GM21576 (cell line): Measurements from ENCODE around the gene ZSCAN5B.
"Not testable (repeated sequence)": the region's sequence is repeated elsewhere in the genome, so short reads cannot be mapped to it uniquely, and the experiment has no call there.

Experiments
- ATAC-seq: cut with Tn5 transposase; IDR thresholded peaks from one replicate; pipeline ENCODE4 v1.9.1; 2021; ENCODE audit warnings: mild to moderate bottlenecking, moderate library complexity; ENCODE audit not compliant: unreplicated experiment

The ZSCAN5B gene

DNA sequence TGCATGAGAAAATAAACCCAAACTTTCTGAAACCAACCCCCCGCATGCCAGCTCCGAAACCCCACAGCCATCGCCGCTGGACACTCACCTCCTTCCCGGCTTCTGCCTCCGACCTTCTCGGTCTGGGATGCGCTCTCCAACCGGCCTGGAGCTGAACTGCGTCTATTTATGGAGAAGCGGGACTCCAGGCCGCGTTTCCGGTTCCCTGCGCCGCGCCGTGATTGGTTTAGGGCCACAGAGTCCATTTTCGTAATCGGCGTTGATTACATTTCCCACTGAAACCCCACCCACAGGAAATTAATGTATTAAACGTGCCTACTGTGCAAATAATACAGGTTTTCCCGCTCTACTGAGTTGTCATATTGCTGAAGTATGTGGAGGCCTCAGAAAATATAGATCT, at the start of gene ZSCAN5B:
TSS of gene ZSCAN5B (minus strand) at position 138 of the 400 bp plus-strand sequence. CDS start 4,731 bp downstream, outside the sequence.
- not testable (repeated sequence) for ATAC-seq

DNA sequence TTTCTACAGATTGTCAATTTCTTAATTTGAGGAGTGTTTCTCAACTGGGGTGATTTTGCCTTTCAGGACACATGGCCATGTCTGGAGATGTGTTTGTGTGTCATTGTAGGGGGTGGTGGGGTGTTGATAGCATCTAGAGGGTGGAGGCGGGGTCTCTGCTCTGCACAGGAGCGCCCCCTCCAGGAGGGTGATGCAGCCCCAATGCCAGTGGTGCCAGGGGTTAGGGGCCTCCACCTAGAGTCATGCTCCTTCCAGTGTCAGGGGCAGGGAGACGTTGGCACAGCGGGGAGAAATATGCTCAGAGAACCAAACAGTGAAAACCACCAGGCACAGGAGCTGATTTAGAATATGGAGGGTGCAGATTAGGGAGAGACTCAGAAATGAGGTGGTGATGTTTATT, 48.2 kb upstream of the ZSCAN5B start:
- not testable (repeated sequence) for ATAC-seq

GRCh38 chr19:56245121-56245740, 47.6 kb upstream of the ZSCAN5B start:
- no peak for ATAC-seq

- ATAC-seq = no peak
Measured at GRCh38 chr19:56223481-56223880, 25.9 kb upstream of the ZSCAN5B start.

GRCh38 chr19:56222901-56223300, 25.3 kb upstream of the ZSCAN5B start:
- no peak for ATAC-seq

GRCh38 chr19:56221851-56222250, 24.3 kb upstream of the ZSCAN5B start:
- no peak for ATAC-seq

DNA sequence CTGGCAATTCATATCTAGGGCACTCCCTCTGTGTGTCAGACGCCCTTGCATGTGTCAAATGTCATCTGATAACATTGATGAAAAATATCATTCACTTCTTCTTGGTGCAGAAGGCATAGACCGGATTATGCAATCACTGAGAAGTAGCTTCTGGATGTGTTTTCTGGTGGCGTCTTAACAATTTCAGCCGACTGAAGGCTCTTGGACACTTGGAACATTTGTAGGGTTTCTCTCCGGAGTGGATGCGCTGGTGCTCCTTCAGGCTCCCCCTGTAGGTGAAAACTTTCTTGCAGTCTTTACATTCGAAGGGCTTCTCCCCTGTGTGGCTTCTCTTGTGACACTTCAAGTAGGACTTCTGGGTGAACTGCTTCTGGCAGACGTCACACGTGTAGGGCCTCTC, 23.9 kb upstream of the ZSCAN5B start:
- not testable (repeated sequence) for ATAC-seq

DNA sequence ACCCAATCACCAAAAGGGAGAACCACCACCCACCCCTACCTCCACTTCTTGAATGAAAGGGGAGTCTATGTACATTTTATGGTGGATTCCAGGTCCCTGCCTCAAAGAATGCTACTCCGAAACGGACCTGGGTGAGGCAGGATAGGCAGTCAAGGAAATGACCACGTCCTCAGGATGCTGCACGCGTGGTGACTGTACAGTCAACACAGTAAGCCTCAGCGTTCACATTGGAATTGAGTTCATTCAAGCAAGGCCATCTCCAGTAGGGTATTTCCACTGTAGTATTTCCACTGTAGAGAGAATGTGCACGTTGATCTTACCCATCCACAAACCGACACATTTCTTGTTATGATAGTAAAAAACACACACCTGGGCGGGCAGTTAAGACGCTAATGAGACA, 21.4 kb upstream of the ZSCAN5B start:
- no peak for ATAC-seq

- no peak for ATAC-seq
Measured at GRCh38 chr19:56217039-56217949, 19.7 kb upstream of the ZSCAN5B start.

DNA sequence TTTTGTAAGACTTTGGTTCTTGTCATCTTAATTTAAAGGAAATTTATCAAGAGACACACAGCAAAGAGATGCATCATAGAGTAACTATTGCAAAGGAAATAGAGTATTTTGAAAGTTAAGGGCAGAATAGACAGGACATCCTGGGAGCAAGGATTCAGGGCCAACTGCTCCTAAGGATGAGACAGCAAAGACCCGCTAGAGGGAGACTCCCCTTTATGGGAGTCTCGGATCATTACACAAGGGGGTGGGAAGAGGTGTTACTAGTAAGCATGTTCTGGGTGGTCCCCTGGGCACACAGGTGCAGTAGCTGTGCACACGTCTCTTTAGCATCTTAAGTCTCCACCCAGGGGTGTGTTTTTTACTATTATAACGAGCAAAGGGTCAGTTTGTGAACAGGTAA, 14.1 kb upstream of the ZSCAN5B start:
- ATAC-seq = no peak

DNA sequence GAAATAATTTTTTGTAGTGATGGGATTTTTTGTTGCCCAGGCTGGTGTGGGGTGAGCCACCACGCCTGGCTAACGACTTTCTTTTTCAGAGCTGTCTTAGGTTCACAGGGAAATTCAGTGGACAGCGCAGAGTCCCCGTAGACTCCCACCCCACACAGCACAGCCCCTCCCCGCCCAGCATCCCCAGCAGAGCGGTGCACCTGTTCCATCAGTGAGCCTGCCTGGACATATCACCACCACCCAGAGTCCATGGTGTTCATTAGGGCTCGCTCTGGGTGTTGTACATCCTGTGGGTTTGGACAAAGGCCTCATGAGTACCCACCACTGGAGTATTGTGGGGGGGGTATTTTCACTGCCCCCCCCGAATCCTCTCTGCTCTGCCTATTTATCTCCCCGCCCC, 12.5 kb upstream of the ZSCAN5B start:
- ATAC-seq = not testable (repeated sequence)

- ATAC-seq = no peak
Measured at GRCh38 chr19:56209091-56209490, 11.5 kb upstream of the ZSCAN5B start.

- ATAC-seq = not testable (repeated sequence)
Measured at GRCh38 chr19:56207581-56207980, 10.0 kb upstream of the ZSCAN5B start.

DNA sequence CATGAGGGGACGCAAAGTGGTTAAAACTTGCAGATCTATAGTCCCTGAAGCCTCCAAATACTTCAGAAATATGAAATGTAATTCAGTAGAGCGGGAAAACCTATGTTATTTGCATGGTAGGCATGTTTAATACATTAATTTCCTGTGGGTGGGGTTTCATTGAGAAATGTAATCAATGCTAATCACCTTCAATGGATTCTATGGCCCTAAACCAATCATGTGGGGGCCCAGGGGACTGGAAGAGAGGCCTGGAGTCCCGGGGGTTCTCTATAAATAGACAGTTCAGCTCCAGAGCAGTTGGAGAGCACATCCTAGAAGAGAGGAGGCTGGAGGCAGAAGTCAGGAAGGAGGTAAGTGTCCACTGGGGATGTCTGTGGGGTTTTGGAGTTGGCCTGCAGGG, 4.4 kb upstream of the ZSCAN5B start, which contains the start of gene ZSCAN5C:
TSS of gene ZSCAN5C (plus strand) at position 301 of the 400 bp plus-strand sequence. CDS start 3,641 bp downstream, outside the sequence.
- no peak for ATAC-seq

DNA sequence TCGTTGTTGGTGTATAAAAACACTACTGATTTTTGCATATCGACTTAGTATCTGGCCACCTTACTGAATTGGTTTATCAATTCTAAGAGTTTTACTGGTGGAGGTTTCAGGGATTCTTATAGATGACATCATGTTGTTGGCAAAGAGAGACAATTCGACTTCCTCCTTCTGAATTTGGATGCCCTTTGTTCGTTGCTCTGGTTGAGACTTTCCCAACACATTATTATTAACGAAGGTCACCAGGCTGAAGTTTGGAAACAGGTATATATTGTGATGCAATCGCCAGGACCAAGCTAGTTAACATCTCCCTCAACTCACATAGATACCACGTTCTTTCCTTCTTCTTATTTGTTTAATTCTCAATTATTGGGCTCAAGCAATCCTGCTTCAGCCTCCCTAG, 2.1 kb upstream of the ZSCAN5B start:
- no peak for ATAC-seq

GRCh38 chr19:56193981-56194640, 3.5 kb downstream of the ZSCAN5B start:
- ATAC-seq = no peak

- ATAC-seq = no peak
Measured at GRCh38 chr19:56191711-56192110, 5.9 kb downstream of the ZSCAN5B start.

DNA sequence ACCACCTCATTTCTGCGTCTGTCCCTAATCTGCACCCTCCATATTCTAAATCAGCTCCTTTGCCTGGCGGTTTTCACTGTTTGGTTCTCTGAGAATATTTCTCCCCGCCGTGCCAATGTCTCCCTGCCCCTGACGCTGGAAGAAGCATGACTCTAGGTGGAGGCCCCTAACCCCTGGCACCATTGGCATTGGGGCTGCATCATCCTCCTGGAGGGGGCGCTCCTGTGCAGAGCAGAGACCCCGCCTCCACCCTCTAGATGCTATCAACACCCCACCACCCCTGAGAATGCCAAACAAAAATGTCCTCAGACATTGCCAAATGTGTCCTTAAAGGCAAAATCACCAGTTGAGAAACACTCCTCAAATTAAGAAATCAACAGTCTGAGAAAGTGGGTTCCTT, 6.5 kb downstream of the ZSCAN5B start:
- ATAC-seq = no peak

- ATAC-seq = no peak
Measured at GRCh38 chr19:56189785-56190184, 7.8 kb downstream of the ZSCAN5B start.

DNA sequence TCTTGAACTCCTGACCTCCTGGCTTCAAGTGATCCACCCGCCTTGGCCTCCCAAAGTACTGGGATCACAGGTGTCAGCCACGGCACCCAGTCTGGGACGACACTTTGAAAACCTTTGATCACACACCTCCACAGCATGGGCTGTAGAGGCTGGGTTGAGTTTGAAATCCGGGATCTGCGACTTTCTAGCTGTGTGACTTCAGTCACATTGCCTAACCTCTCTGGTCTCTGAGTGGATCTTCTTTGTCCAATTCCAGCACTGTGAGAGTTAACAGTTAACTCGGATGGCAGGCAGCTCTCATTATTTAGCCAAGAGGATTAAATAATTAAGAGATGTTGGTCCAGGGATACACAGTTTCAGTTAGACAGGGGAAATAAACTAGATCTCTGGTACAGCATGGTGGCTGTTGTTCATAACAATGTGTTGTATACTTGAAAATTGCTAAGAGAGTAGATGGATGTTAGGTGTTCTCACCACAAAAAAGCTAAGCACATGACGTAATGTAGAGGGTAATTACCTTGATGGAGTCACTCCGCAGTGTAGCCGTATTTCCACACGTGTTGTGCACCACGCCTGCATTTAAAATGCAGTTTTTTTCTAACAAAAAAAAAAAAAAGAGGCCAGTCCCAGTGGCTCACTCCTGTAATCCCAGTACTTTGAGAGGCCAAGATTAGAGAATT, 19.9 kb downstream of the ZSCAN5B start:
- ATAC-seq = no peak

- ATAC-seq = no peak
Measured at GRCh38 chr19:56176881-56177280, 20.7 kb downstream of the ZSCAN5B start.
